HUES64 (cell line): Measurements from ENCODE around the gene CEP83.
"Not testable (repeated sequence)": the region's sequence is repeated elsewhere in the genome, so short reads cannot be mapped to it uniquely, and the experiment has no call there.

ENCODE experiments used
- H3K27ac ChIP-seq: 2 replicates; pipeline ENCODE4 v1.7.0; 2013; ENCODE audit warnings: low read depth, low read length, inconsistent platforms
- H3K27me3 ChIP-seq: 2 replicates; pipeline ENCODE4 v1.6.1; 2013; ENCODE audit warnings: mild to moderate bottlenecking, low read length; ENCODE audit not compliant: insufficient read depth
- H3K36me3 ChIP-seq: 2 replicates; pipeline ENCODE4 v1.6.1; 2013; ENCODE audit warnings: mild to moderate bottlenecking, low read length; ENCODE audit not compliant: insufficient read depth
- H3K4me1 ChIP-seq: 2 replicates; pipeline ENCODE4 v1.6.1; 2013; ENCODE audit warnings: mild to moderate bottlenecking, low read length, moderate library complexity; ENCODE audit not compliant: insufficient read depth
- H3K4me3 ChIP-seq: 2 replicates; pipeline ENCODE4 v1.5.1; 2013; ENCODE audit warnings: mild to moderate bottlenecking, low read length, moderate library complexity
- H3K9ac ChIP-seq: 2 replicates; pipeline ENCODE4 v1.6.1; 2013; ENCODE audit warnings: mild to moderate bottlenecking, low read depth, low read length
- H3K9me3 ChIP-seq: 2 replicates; pipeline ENCODE4 v1.6.1; 2013; ENCODE audit warnings: low read depth, low read length; ENCODE audit not compliant: insufficient read depth
- WGBS: fragments of 150-250, 120-280 bp; methylation state at CpG from one replicate; pipeline ENCODE4 v1.1.7; 2013; ENCODE audit warnings: missing lambda C conversion rate; 5-methylcytosine and 5-hydroxymethylcytosine counted together

The CEP83 gene

GRCh38 chr12:94481734-94482133 is 22.1 kb upstream of the CEP83 start:
- H3K9me3 ChIP-seq: no peaks in the 10 kb centered on the region
- no peaks in the 10 kb centered on the region for H3K4me1 ChIP-seq
- H3K27ac ChIP-seq: no peak overlapping the region
- WGBS: 75% methylated on average over 1 of the region's 1 CpG
- no peaks in the 10 kb centered on the region for H3K36me3 ChIP-seq
- no peak overlapping the region for H3K9ac ChIP-seq
- H3K27me3 ChIP-seq: no peaks in the 10 kb centered on the region
- no peak overlapping the region for H3K4me3 ChIP-seq

DNA sequence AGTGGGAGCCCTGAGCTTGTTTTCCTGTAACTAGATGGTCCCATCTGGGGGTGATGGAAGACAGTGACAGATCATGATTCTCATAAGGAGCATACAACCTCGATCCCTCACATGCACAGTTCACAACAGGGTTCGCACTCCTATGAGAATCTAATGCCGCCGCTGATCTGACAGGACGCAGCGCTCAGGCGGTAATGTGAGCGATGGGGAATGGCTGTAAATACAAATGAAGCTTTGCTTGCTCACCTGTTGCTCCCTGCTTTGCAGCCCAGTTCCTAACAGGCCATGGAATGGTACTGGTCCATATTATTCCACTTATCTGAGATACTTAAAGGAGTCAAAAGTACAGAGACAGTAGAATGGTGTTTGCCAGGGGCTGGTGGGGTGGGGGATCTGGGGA is 9.9 kb upstream of the CEP83 start:
- no peak overlapping the region for H3K4me3 ChIP-seq
- no peaks in the 10 kb centered on the region for H3K36me3 ChIP-seq
- WGBS: 94% methylated on average over 8 of the region's 8 CpGs

DNA sequence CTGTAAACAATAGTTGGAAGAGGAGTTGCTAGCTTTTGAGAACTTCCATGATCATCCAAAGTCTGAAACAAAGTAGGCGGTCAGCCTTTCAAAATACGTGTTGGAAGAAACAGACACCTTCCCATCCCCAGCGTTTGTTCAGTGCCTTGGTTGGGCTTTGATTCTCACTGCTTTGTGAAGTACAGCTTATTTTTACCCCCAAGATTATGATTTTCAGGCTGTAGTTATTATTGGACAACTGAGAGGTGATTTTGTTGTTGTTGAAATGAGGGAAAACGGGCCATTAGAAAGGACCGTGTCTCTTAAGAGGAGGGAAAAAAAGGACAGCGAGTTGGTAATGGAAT is 921 bp upstream of the CEP83 start:
- H3K4me3 ChIP-seq: peak overlapping the region; percentile 81
- H3K36me3 ChIP-seq: no peaks in the 10 kb centered on the region
- no peak overlapping the region for H3K27ac ChIP-seq
- WGBS: 54% methylated on average over 6 of the region's 6 CpGs
- no peaks in the 10 kb centered on the region for H3K9me3 ChIP-seq
- H3K27me3 ChIP-seq: peaks cover 8% of the 10 kb centered on the region
- peak overlapping the region; percentile 82 for H3K9ac ChIP-seq
- peaks cover 12% of the 10 kb centered on the region for H3K4me1 ChIP-seq

More for the DNA sequence above, 9.9 kb upstream of the CEP83 start:
- no peak overlapping the region for H3K27ac ChIP-seq
- H3K4me1 ChIP-seq: no peaks in the 10 kb centered on the region
- no peaks in the 10 kb centered on the region for H3K9me3 ChIP-seq
- H3K27me3 ChIP-seq: no peaks in the 10 kb centered on the region
- no peak overlapping the region for H3K9ac ChIP-seq

DNA sequence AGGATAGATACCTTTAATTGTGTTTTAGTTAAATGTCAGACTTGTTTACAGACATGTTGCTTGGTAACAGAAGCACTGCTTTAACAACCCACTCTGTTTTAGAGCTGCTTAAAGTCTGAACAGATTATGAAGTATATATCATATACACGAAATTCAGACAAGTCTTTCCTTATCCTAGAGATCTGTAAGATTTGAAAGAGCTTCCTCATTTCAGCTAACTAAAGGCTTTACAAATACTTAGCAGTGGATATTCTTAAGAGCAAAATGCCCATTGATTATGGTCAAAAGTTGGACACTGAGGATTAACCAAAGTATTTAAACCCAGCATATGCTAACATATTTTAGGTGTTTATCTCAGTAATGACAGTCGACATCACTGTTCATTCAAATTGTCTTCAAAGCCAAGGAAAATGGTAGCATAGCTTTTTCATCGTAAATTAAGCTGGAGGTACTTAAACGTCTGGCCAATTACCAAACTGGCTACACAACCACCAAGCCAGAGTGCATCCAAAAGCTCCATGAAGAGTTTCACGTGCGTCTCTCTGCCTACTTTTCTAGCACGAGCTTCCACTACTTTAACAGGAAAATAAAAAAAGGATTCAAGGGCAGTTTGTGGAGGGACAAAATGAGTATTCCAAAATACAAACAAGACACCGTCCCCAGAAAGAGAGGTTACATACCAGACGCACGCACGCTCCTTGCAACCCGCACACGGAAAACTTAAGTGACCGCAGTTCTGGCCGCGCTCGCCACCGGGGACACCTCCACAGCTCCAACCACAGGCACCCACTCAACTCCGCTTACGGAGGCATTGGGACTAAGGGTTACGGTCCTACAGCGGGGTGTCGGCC is 565 bp downstream of the CEP83 start:
- peaks cover 8% of the 10 kb centered on the region for H3K27me3 ChIP-seq
- peak overlapping the region; percentile 26; the same call in 1 of the 2 replicates for H3K27ac ChIP-seq

DNA sequence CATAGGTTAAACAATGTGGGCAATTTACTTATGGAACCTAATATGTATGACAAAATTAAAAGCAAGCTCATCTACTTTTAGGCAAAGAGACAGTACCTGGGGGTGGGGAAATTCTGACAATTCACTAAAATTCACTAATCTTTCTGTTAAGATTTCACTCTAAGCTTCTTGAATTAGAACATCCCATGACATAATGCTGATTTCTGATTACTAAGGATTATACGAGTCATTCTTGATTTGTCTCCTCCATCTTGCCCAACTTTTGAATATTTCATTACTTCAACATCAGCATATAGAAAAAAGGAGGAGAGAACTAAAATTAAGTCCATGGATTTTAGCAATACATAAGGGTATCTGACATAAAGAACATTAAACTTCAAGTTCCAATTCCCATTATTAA is 2.4 kb downstream of the CEP83 start:
- Histone ChIP-seq H3K27me3 (peaks cover 8% of the 10 kb centered on the region), H3K27ac (no peak overlapping the region), H3K9ac (no peak overlapping the region), H3K9me3 (no peaks in the 10 kb centered on the region), H3K4me3 (no peak overlapping the region), H3K36me3 (no peaks in the 10 kb centered on the region; the same call in 1 of the 2 replicates), H3K4me1 (peaks cover 12% of the 10 kb centered on the region)
- 100% methylated on average over 1 of the region's 1 CpG for WGBS

More for the DNA sequence above, 565 bp downstream of the CEP83 start:
- WGBS: 1% methylated on average over 22 of the region's 23 CpGs
- peak overlapping the region; percentile 82 for H3K9ac ChIP-seq
- no peaks in the 10 kb centered on the region for H3K9me3 ChIP-seq
- peaks cover 12% of the 10 kb centered on the region for H3K4me1 ChIP-seq
- no peaks in the 10 kb centered on the region for H3K36me3 ChIP-seq
- peak overlapping the region; percentile 81 for H3K4me3 ChIP-seq

- not testable (repeated sequence) for H3K4me1 ChIP-seq
- WGBS: 91% methylated on average over 7 of the region's 7 CpGs
Observed at GRCh38 chr12:94454318-94454717, 5.3 kb downstream of the CEP83 start.

DNA sequence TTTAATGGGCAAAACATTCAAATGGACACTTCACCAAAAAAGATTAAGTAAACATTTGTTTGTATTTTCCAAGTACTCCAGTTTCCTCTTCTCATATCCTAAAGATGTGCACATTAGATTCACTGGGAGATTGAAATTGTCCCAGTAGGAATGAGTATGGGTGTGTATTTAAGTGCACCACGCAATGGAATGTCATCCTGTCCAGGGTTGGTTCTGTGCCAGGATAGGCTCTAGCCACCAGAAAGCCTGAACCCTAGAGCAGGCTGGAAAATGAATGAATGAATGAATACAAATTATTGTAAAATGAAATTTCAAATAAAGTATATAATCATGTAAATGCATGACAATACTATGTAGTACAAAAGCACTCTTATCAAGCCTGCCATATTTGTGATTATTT is 14.0 kb downstream of the CEP83 start:
- H3K9me3 ChIP-seq: no peaks in the 10 kb centered on the region
- no peaks in the 10 kb centered on the region for H3K27me3 ChIP-seq
- H3K27ac ChIP-seq: no peak overlapping the region
- 97% methylated on average over 1 of the region's 1 CpG for WGBS
- H3K4me3 ChIP-seq: no peak overlapping the region
- no peak overlapping the region for H3K9ac ChIP-seq
- no peaks in the 10 kb centered on the region for H3K4me1 ChIP-seq
- no peaks in the 10 kb centered on the region for H3K36me3 ChIP-seq

More at GRCh38 chr12:94454318-94454717, 5.3 kb downstream of the CEP83 start:
- not testable (repeated sequence) for H3K36me3 ChIP-seq, H3K27me3 ChIP-seq, H3K9ac ChIP-seq, H3K9me3 ChIP-seq, H3K27ac ChIP-seq, H3K4me3 ChIP-seq

- 95% methylated on average over 1 of the region's 1 CpG for WGBS
- Histone ChIP-seq H3K9me3 (no peaks in the 10 kb centered on the region), H3K4me1 (peaks cover 17% of the 10 kb centered on the region)
Observed at GRCh38 chr12:94437303-94437702, 22.4 kb downstream of the CEP83 start.

GRCh38 chr12:94435511-94435927 is 24.1 kb downstream of the CEP83 start:
- Histone ChIP-seq H3K36me3 (no peaks in the 10 kb centered on the region), H3K9ac (no peak overlapping the region), H3K4me1 (peaks cover 17% of the 10 kb centered on the region), H3K27ac (0 out of 2 replicates have a peak overlapping the region, but pooled peaks have one; percentile 47), H3K27me3 (no peaks in the 10 kb centered on the region), H3K4me3 (no peak overlapping the region), H3K9me3 (no peaks in the 10 kb centered on the region)
- WGBS: 57% methylated on average over 5 of the region's 5 CpGs

More at GRCh38 chr12:94437303-94437702, 22.4 kb downstream of the CEP83 start:
- H3K9ac ChIP-seq: no peak overlapping the region
- no peak overlapping the region for H3K27ac ChIP-seq
- H3K27me3 ChIP-seq: no peaks in the 10 kb centered on the region
- H3K4me3 ChIP-seq: no peak overlapping the region
- no peaks in the 10 kb centered on the region for H3K36me3 ChIP-seq

- no peak overlapping the region for H3K27ac ChIP-seq
- no peaks in the 10 kb centered on the region for H3K27me3 ChIP-seq
- H3K9me3 ChIP-seq: no peaks in the 10 kb centered on the region
- H3K4me1 ChIP-seq: peaks cover 26% of the 10 kb centered on the region
- H3K36me3 ChIP-seq: no peaks in the 10 kb centered on the region
- no peak overlapping the region for H3K9ac ChIP-seq
- whole genome bisulfite sequencing: no CpG with 5 or more reads among the region's 3 CpGs
- H3K4me3 ChIP-seq: no peak overlapping the region
Observed at GRCh38 chr12:94434171-94434570, 25.5 kb downstream of the CEP83 start.

GRCh38 chr12:94433744-94434143 is 25.9 kb downstream of the CEP83 start:
- H3K27ac ChIP-seq: no peak overlapping the region
- H3K36me3 ChIP-seq: no peaks in the 10 kb centered on the region
- H3K4me3 ChIP-seq: no peak overlapping the region
- H3K27me3 ChIP-seq: no peaks in the 10 kb centered on the region
- H3K4me1 ChIP-seq: peaks cover 30% of the 10 kb centered on the region
- 90% methylated on average over 1 of the region's 1 CpG for WGBS
- H3K9ac ChIP-seq: no peak overlapping the region
- no peaks in the 10 kb centered on the region for H3K9me3 ChIP-seq
